SH-SY5Y (cell line): ENCODE data around the gene ETV6.

Experiments used
- GATA2 ChIP-seq: IDR thresholded peaks from 2 replicates; pipeline ENCODE4 v1.6.1; 2011; ENCODE audit warnings: mild to moderate bottlenecking, low read depth, low read length
- GATA3 ChIP-seq: IDR thresholded peaks from 2 replicates; pipeline ENCODE4 v1.6.1; 2011; ENCODE audit warnings: low read depth, mild to moderate bottlenecking, low read length, moderate library complexity

DNA sequence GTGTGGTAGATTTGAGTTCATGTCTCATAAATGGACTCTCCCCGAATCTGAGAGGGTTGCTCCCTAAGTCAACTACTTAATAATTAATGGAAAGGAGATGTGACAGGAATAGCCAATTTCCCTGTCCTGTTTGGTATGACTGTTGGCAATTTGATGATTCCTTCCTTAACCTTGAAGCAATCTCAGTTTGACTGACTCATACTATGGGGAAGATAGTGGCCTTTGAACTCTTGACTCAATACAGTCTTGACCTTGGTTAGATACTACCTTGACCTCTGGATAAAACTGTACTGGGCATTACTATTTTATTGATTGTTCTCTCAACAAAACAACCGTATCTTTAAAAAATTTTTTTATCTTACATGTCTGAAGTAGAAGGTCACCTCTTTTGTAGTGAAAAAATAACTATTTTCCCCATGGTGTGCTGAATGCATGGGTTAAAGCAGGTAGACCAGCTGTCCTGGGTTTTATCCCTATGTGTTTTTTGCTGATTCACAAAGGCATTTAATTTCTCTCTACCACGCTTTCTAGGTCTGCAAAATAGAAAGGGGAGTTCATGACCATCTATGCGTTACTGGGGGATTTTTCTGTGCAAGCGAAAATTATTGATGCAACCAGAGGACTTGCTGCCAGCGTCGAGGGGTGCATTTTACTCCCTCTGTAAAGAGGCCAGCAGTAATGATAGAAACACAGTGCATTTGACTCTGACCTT is 80.1 kb downstream of the ETV6 start:
- TF ChIP-seq GATA2 (no peak), GATA3 (no peak)
